Activated CD4-positive, CD25-positive, alpha-beta regulatory T cell treated with anti-CD3 and anti-CD28 coated beads, Interleukin-2, amount 50 U/mL, for 24 hours (primary cell): Measurements from ENCODE around the gene SHROOM3.

Source experiments
- ATAC-seq, 2 donors: fragments of 150-1000 bp; cut with Tn5 transposase; one replicate each; pipeline ENCODE4 v1.10.0; 2021; ENCODE audit warnings: mild to moderate bottlenecking in 1 of 2, moderate library complexity in 1 of 2

The SHROOM3 gene

DNA sequence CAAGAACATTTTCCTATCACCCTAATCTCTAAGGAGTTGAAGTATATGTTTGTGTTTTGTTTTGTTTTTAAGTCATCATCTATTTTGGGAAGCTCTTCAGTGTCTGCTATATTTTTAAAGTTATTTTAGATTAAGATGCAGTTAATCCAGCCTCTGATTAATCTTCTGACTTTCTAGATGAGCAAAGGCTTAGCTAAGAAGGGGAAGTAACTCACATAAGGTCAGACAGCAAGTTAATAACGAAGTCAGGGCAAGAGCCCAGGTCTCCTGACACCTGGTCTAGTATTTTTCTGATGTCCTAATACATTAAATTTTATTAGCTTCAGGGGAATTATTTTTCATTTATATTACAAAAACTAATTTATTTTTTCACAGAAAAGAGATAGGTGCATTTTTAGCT, 294.4 kb downstream of the SHROOM3 start:
- ATAC-seq, result no peak

DNA sequence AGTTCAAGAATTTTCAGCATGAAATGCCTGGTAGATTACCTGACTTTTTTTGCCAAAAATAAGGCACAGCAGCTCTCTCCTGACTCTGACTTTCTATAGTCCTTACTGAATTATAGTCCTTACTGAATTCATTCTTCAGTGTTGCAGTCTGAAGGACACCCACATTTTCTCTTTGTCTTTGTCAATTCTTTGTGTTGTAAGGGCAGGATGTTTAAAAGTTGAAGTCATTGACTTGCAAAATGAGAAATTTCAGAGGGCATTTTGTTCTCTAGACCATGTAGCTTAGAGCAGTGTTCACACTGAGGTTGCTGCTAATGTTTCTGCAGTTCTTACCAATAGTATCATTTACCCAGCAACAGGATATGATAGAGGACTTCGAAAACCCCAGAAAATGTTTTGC, 295.0 kb downstream of the SHROOM3 start:
- no peak for ATAC-seq

DNA sequence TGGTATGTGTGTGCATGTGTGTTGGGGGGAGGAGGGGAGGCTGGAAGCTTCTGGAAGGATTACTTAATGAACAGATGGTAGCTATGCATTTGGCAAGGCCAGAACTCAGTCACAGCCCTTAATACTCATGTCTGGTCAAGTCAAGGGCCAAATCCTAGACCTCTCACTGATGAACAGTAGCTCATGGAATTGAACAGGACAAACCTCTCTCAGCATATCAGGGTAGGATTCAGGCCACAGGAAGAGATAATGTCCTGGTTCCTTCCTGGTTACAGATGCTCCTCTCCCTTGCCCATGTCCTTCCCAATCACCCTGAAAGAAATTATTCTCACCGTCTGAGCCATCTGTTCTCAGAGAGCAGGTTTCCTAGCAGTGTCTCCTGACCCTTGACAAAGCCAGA, 297.2 kb downstream of the SHROOM3 start:
- ATAC-seq, result no peak

DNA sequence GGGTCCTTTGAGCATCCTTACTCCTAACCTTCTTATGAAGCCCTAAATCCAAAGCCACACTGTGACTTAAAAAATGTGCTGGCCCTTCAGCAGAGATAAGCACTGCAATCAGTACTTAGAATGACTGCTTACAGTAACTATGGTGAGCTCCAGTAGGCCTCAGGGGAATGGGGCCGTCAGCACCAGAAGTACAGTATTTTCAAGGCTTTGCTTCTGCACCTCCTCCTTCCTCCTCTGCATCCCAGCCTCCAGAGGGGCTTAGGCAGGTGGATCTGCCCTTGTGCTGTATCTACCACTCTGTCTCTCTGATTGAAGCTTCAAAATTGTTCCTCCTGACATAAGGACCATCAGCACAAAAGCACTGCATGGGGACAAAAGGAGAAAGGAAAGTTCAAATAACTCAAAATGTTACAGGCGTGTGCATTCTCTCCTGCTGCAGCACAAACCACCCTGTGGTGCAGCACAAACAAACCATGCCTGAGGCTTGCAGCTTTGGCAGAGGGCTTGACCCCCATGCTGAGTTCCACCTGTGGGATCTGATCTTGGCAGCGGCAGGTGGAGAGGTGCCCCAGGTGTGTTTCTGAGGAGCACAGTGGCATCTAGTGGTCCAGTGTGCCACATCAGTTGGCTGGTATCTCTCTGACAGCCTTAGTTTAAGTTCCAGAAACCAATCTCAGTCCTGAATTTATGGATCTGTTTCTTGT, 298.2 kb downstream of the SHROOM3 start:
- no peak for ATAC-seq

DNA sequence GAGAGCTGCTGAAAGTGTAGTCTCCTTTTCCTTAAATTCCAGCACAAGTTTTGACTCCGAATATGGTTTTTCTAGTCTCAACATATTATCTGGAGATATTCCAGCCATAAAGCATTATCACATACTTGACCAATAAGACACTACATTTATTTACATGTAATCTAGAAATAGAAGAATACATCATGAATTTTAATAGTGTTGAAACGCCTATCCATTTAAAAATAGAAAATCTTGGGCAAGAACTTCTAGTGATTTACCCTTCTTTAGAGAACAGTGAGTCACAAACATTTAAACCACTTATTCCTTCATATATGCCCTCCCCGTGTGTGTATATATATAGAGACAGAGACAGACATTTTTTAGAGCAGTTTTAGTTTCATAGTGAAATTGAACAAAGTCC, 301.4 kb downstream of the SHROOM3 start:
- no peak for ATAC-seq

DNA sequence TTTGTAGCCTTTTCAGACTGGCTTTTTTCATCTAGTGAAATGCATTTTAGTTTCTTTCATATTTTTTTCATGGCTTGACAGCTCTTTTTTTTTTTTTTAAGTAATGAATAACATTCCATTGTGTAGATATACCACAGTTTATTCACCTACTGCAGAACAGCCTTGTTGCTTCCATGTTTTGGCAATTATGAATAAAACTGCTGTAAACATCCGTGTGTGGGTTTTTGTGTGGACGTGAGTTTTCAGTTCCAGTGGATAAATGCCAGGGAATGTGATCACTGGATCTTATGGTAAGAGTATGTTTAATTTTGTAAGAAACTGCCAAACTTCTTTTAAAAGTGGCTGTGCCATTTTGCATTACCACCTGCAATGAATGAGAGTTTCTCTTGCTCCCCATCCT, 302.2 kb downstream of the SHROOM3 start:
- no peak for ATAC-seq

DNA sequence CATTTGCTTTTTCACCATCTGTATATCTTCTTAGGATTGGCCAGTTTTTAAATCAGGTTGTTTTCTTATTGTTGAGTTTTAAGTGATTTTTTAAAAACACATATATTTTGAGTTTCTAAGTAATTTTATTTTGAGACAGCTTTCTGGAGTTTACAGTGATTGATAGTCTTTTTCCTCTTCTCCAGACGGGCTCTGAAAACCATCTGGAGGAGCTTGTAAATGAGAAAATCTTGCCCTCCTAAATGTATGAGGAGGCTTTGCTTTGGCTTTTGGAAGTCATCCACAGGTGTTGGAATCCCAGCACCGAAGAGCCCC, 302.7 kb downstream of the SHROOM3 start:
- ATAC-seq, result no peak

DNA sequence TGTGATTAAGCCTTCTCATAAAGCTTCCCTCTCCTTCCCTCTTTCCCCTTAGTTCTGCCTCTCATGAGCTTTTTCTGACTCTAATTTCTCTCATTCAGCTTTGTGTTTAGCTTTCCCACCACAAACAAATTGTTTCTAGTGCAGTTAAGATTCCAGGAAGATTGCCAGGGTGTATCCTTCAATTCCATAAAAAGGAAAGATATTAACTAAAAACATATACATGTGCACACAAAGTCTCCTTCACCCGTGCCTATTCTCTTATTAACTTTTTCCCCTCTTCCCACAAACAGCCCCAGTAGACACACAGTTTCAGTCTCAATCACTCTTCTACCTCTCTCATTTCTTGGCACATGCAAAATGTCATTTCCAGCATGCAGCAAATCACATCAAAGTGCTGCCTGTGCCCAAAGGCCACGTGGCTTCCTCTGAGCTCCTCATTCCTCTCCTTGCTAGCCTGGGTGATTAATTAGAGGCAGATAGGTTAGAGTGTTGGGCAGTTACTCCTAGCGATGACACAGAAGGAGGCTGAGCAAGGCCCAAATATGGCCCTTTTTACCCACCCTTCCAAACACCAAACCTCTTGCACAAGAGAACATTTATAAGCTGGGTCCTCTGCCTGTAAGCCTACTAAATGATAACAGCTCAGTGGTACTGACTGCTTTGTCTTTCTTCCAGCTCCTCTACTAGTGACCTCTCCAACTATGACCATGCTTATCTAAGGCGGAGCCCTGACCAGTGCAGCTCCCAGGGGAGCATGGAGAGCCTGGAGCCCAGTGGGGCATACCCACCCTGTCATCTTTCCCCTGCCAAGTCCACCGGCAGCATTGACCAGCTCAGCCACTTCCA, 303.3 kb downstream of the SHROOM3 start:
- ATAC-seq, result peak in 1 of 2 donors; percentile 28

DNA sequence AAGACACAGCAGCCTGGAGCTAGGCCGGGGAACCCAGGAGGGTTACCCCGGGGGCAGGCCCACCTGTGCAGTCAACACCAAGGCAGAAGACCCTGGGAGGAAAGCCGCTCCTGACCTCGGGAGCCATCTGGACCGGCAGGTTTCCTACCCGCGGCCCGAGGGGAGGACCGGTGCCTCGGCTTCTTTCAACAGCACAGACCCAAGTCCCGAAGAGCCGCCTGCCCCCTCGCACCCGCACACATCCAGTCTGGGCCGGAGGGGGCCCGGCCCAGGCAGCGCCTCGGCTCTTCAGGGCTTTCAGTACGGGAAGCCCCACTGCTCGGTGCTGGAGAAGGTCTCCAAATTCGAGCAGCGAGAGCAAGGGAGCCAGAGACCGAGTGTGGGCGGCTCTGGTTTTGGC, 305.2 kb downstream of the SHROOM3 start:
- ATAC-seq, result no peak

DNA sequence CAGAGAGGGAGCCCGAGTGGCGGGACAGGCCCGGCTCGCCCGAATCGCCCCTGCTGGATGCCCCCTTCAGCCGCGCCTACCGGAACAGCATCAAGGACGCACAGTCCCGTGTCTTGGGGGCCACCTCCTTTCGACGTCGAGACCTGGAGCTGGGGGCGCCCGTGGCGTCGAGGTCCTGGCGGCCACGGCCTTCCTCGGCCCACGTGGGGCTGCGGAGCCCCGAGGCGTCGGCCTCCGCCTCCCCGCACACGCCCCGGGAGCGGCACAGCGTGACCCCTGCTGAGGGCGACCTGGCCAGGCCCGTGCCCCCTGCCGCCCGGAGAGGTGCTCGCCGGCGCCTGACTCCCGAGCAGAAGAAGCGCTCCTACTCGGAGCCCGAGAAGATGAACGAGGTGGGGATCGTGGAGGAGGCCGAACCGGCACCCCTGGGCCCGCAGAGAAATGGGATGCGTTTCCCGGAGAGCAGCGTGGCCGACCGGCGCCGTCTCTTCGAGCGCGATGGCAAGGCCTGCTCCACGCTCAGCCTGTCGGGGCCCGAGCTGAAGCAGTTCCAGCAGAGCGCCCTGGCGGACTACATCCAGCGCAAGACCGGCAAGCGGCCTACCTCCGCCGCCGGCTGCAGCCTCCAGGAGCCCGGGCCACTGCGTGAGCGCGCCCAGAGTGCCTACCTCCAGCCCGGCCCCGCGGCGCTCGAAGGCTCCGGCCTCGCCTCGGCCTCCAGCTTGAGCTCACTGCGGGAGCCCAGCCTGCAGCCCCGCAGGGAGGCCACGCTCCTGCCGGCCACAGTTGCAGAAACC, 306.0 kb downstream of the SHROOM3 start:
- ATAC-seq, result no peak

DNA sequence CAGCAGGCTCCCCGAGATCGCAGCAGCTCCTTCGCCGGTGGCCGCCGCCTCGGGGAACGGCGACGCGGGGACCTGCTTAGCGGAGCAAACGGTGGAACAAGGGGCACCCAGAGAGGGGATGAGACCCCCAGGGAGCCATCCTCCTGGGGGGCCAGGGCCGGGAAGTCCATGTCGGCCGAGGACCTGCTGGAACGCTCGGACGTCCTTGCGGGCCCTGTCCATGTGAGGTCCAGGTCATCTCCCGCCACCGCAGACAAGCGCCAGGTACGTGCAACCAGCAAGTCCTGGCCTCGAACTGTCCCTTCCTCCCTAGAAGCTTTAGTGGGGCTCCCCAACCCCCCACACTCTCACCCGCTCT, 306.6 kb downstream of the SHROOM3 start:
- ATAC-seq, result no peak

DNA sequence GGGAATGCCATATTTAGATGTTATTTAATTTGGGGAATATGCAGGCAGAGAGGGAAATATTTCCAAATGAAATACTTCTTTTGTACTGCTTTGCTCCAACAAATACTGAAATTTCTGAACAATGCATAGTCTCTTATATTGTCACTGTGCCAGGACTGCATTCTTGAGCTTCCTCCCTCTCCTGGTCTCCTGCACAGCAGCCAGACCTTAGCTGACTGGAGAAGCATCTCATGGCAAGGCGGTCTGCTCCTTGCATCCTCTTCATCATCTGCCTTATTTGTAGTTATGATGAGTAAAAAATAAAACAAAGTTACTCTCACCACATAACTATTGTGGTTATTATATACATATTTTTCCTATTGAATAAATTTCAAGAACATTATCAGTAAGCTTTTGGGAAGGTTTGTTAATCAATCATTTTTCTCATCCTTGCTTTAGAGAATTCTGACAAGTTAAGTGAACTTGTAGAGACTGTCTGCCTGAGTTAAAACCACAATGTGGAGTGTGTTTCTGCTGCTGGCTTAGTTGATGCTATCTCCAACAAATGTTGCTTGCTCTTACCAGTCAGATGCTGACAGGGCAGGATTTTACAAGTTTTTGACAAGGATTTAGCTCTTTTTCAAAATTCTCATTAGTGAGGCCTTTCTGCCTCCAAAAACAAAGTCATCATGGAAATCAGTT, 309.4 kb downstream of the SHROOM3 start:
- no peak for ATAC-seq

DNA sequence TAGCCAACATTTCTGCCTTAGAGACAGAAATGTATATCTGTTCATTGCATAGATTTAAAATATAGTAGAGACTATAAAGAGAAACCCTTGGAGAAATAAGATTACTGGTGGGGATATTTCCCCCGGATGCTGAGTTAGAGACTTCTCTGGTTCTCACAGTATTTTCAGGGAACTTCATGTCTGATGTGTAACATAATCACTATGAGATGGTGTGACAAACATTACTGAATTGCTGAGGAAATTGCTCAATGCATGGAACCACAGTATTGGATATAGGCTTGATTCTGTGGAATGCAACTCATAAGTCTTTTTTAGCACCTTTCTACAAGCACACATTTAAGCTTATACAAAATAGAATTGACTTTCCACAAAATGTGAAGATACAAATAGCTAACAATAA, 310.2 kb downstream of the SHROOM3 start:
- ATAC-seq, result no peak

DNA sequence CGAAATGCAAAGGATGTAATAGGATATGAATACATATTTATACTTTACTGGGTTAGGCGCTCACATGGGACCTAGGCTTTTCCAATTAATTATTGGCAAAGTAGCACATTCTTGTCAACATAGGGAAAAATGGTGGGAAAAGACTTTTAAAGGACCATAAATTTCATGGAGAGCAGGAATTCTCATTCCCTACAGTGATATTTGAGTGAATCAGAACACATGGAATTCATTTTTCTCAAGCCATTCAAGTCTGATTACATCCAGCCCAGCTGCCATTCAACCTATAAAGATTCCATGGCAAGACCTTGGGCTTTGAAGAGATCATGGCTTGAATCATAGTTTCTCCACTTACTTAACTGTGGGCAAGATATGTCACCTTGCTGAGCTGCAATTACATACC, 312.5 kb downstream of the SHROOM3 start:
- no peak for ATAC-seq

DNA sequence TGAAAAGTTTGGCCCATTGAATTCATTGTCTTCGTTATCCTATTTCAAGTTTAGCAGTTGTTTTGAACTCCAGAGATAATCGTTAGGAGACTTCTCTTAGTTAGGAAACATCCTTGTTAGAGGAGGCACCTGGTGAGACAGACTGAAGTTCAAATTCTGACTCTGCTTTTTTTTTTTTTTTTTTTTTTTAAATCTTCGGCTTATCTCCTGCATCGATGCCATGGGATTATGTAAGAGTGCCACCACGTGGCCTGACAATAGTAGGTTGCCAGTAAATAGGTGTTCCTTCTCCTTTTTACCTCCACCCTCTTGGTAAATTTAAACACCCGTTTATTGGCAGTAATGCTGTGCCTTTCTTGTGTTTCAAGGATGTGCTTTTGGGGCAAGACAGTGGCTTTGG, 313.6 kb downstream of the SHROOM3 start:
- no peak for ATAC-seq

DNA sequence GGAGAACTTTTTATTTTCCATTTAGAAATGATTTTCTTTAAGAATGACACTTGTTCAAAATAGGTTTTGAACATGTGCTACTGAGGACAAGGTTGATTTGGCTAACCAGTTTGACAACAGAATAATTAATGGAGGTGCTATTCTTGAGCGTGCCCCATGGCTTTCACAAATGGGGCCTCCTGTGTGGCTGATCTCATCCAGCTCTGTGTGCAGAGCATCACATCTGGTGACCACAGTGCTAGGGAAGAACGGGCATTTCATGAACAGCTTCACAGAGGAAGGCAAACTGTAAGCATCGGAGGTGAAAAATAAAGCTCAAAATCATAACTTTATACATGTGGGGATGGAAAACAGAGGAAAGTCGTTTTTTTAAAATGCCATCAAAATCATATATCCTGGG, 314.3 kb downstream of the SHROOM3 start:
- no peak for ATAC-seq

DNA sequence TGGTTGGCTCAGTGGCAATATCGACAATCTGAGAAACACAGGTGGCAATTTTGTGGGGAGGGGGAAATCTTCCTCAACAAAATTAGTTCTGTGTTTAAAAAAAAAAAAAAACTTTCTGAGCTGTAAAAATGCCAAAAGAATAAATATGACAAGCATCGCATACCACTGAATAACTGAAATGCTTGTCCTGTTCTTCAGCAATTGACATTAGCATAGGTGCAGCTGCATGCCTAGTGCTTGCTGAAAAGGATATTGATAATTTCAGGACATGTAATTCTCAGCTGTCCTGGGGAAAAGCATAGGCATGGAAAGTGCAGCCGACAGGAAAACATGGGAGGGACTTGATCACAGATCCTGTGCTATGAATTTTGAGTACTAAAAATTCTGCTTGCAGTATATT, 315.7 kb downstream of the SHROOM3 start:
- no peak for ATAC-seq

DNA sequence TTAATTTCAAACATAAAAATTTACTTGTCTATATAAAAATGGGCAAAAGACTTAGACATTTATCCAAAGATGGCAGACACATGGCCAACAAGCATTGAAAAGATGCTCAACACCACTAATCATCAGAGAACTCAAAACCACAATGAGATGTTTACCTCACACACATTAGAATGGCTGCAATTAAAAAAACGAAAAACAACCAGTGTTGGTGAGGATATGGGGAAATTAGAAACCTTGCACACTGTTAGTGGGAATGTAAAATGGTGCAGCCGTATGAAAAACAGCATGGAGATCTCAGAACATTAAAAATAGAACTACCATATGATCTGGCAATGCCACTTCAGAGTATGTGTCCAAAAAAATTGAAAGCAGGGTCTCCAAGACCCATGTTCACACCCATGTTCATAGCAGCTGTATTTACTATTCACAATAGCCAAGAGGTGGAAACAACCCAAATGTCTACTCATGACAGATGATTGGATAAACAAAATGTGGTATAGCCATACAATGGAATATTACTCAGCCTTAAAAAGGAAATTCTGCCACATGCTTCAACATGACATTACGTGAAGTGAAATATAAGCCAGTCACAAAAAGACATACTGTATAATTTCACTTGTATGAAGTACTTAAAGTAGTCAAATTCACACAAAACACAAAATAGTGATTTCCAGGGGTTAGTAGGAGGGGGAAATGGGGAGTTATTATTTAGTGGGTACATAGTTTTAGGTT, 316.7 kb downstream of the SHROOM3 start:
- no peak for ATAC-seq

DNA sequence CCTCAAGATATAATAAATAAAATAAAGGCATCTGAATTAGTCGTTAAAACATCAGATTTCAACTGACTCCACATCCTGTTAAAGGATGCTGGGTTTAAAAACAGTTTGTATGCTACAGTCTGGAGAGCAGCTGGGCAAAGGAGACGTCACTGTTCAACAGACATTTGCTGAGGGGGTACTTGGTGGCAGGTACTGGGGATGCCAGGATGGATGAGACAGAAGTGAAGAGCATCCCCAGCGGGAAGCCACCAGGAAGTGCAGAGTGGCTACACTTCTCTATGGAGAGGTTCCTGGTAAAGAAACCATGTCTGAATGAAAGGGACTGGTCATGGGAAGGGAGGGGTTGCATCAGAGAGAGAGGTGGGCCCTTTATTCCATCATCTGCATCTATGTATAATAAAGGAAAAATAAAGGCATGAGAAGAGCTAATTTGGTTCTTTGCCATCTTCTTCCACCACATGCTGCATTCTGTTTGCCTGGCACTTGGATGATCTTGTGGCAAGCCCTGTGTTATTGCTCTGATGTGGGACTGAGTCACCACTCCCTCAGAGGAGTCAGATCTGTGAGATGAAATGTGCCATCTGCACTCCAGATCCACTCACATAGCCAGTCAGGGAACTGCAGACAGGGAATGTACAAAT, 318.0 kb downstream of the SHROOM3 start:
- no peak for ATAC-seq

DNA sequence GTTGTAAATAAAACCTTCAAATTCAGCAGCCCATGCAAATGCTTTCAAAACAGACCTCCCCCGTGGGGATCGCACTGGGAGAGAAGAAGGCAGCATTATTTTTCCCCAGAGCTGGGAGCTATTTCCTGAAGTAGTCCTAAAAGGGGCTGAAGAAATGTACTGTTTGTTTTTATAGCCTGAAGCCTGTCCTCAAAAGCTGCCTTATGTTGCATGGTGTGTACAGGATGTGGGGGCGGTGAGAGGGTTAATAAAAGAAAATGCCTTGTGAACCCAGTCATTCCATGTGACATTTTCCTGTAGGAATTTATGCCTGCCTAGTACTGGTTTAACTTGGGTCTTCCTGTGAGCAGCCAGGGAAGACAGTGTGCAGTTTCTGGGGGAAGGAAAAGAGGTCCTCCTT, 318.8 kb downstream of the SHROOM3 start:
- ATAC-seq, result no peak

DNA sequence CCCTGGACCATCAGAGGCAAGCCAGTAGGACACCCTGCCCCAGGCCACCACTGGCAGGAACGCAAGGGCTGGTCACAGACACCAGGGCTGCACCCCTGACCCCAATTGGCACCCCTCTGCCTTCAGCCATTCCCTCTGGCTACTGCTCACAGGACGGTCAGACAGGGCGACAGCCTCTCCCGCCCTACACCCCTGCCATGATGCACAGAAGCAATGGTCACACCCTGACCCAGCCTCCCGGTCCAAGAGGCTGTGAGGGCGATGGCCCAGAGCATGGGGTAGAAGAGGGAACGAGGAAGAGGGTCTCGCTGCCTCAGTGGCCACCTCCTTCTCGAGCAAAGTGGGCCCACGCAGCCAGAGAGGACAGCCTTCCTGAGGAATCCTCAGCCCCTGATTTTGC, 319.4 kb downstream of the SHROOM3 start:
- ATAC-seq, result no peak

DNA sequence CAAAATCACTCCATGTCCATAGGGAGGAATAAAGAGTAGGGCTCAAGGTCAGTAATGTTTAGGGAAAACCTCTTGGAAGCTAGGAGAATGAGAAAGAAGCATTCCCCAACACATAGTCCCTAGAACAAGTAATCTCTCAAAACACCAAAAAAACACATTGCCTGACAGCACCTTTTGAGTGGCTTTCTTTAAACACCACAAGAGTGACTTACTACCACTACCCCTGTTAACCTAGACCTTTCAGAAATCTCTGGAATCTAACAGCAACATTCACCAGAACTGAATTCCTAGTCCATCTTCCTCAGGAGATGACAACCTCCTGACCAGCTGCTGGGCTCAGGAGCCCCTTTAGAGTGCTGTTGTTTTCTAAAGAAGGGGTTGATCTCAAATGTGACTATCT, 320.7 kb downstream of the SHROOM3 start:
- ATAC-seq, result no peak
